H1 (cell line): ENCODE measurements around the gene HDGFL3. TPM values are rescaled to one million over a fixed set of nuclear protein-coding genes. Genes with fewer than 3 reads are reported as not detected.

ENCODE experiments used
- CTCF ChIA-PET: fragments of 300-600 bp; sonication (Branson Sonifier 250); formaldehyde crosslinking; loops from one replicate; lab custom pipeline; 2021; ENCODE audit not compliant: partially characterized antibody; lab: Charles Lee
- POLR2A ChIA-PET: fragments of 300-600 bp; sonication (Branson Sonifier 250); formaldehyde crosslinking; loops from one replicate; lab custom pipeline; 2021; ENCODE audit warnings: inconsistent platforms; ENCODE audit not compliant: partially characterized antibody; lab: Charles Lee
- DNase-seq, 2 experiments: peaks; one replicate each; pipeline versions ENCODE4 v3.0.0 to v3.0.0-alpha.2; 2010 to 2022; ENCODE audit warnings: low spot score in 2 of 2, low read depth in 1 of 2, mixed read lengths in 1 of 2
- FAIRE-seq: peaks from 2 replicates; lab custom pipeline; 2011; peaks lifted over from hg19 to GRCh38; lab: Jason Lieb, UNC
- H2AFZ ChIP-seq: 2 replicates; pipeline ENCODE4 v1.8.1; 2012; ENCODE audit warnings: low read length, inconsistent platforms
- H2AK5ac ChIP-seq: 2 replicates; pipeline ENCODE4 v1.6.1; 2013; ENCODE audit warnings: low read depth, low read length
- H2BK120ac ChIP-seq: replicated peaks from 2 replicates; pipeline ENCODE3; 2013; ENCODE audit warnings: low read depth, low read length, inconsistent platforms
- H2BK12ac ChIP-seq: 2 replicates; pipeline ENCODE4 v1.6.1; 2013; ENCODE audit warnings: low read depth, low read length
- H2BK15ac ChIP-seq: 2 replicates; pipeline ENCODE4 v1.6.1; 2013; ENCODE audit warnings: low read length
- H2BK20ac ChIP-seq: 2 replicates; pipeline ENCODE4 v1.6.1; 2013; ENCODE audit warnings: low read length
- H2BK5ac ChIP-seq: 2 replicates; pipeline ENCODE4 v1.6.1; 2013; ENCODE audit warnings: low read depth, low read length
- H3K14ac ChIP-seq: 2 replicates; pipeline ENCODE4 v1.6.1; 2013; ENCODE audit warnings: inconsistent platforms; ENCODE audit not compliant: insufficient read length
- H3K18ac ChIP-seq: 2 replicates; pipeline ENCODE4 v1.6.1; 2013; ENCODE audit warnings: low read length; ENCODE audit errors: extremely low read depth
- H3K23ac ChIP-seq: 2 replicates; pipeline ENCODE4 v1.6.1; 2013; ENCODE audit warnings: inconsistent platforms; ENCODE audit not compliant: insufficient read length
- H3K23me2 ChIP-seq: 2 replicates; pipeline ENCODE4 v1.6.1; 2013; ENCODE audit warnings: low read depth, low read length
- H3K27ac ChIP-seq: 2 replicates; pipeline ENCODE4 v1.6.1; 2011; ENCODE audit warnings: low read depth, low read length, inconsistent platforms
- H3K27me3 ChIP-seq, 4 experiments: replicated peaks in 1 of 4; 1 replicate in 1 of 4; 2 replicates in 3 of 4; pipeline versions ENCODE4 v1.6.1 to v1.8.1; 2011 to 2013; ENCODE audit warnings: low read length in 3 of 4, mild to moderate bottlenecking in 3 of 4, inconsistent platforms in 2 of 4, mixed read lengths in 2 of 4, moderate library complexity in 1 of 4; ENCODE audit not compliant: control insufficient read depth in 3 of 4, insufficient read depth in 3 of 4; ENCODE audit errors: extremely low read depth in 1 of 4
- H3K36me3 ChIP-seq, 4 experiments: 2 replicates each; pipeline versions ENCODE4 v1.6.1 to v1.8.1; 2011 to 2013; ENCODE audit warnings: mild to moderate bottlenecking in 4 of 4, low read length in 3 of 4, moderate library complexity in 2 of 4, control low read depth in 1 of 4, inconsistent platforms in 1 of 4; ENCODE audit not compliant: insufficient read depth in 4 of 4, control insufficient read depth in 2 of 4
- H3K4ac ChIP-seq: replicated peaks from 2 replicates; pipeline ENCODE3; 2013; ENCODE audit warnings: low read length, low read depth, mixed read lengths, inconsistent platforms; ENCODE audit not compliant: insufficient read length
- H3K4me1 ChIP-seq, 4 experiments: replicated peaks in 1 of 4; 1 replicate in 1 of 4; 2 replicates in 3 of 4; pipeline versions ENCODE4 v1.6.1 to v1.8.1; 2011 to 2013; ENCODE audit warnings: low read length in 3 of 4, inconsistent platforms in 2 of 4, mixed read lengths in 1 of 4; ENCODE audit not compliant: insufficient read depth in 4 of 4, control insufficient read depth in 3 of 4
- H3K4me2 ChIP-seq, 2 experiments: 2 replicates each; pipeline versions ENCODE4 v1.6.1 to v1.8.1; 2011 to 2013; ENCODE audit warnings: low read depth in 2 of 2, low read length in 2 of 2, control low read depth in 1 of 2, inconsistent platforms in 1 of 2, mild to moderate bottlenecking in 1 of 2; ENCODE audit not compliant: insufficient read depth in 1 of 2
- H3K4me3 ChIP-seq, 4 experiments: fragments of 200-600, 300-600 bp in 1 of 4; sonication (generic), shearing (Covaris generic), sonication (Bioruptor Twin) in 1 of 4; 2 replicates each; pipeline versions ENCODE4 v1.5.1 to v1.8.1; 2011 to 2016; ENCODE audit warnings: low read length in 4 of 4, low read depth in 3 of 4, control low read depth in 2 of 4, inconsistent platforms in 2 of 4, mild to moderate bottlenecking in 2 of 4, mixed read lengths in 1 of 4, moderate library complexity in 1 of 4; ENCODE audit not compliant: insufficient read depth in 2 of 4; ENCODE audit errors: extremely low read depth in 1 of 4
- H3K56ac ChIP-seq: replicated peaks from 2 replicates; pipeline ENCODE3; 2013; ENCODE audit warnings: low read depth, mild to moderate bottlenecking, mixed read lengths, low read length, inconsistent platforms; ENCODE audit not compliant: insufficient read length
- H3K79me1 ChIP-seq: 2 replicates; pipeline ENCODE4 v1.6.1; 2013; ENCODE audit warnings: low read depth, low read length, control low read depth
- H3K79me2 ChIP-seq, 2 experiments: 2 replicates each; pipeline versions ENCODE4 v1.6.1 to v1.8.1; 2012 to 2013; ENCODE audit warnings: low read length in 2 of 2, mild to moderate bottlenecking in 2 of 2, inconsistent platforms in 1 of 2; ENCODE audit not compliant: insufficient read depth in 2 of 2, control insufficient read depth in 1 of 2
- H3K9ac ChIP-seq, 4 experiments: replicated peaks in 1 of 4; 1 replicate in 1 of 4; 2 replicates in 3 of 4; pipeline versions ENCODE4 v1.6.1 to v1.8.1; 2011 to 2013; ENCODE audit warnings: low read depth in 3 of 4, low read length in 3 of 4, control low read depth in 2 of 4, mild to moderate bottlenecking in 2 of 4, moderate library complexity in 2 of 4, inconsistent platforms in 1 of 4; ENCODE audit errors: extremely low read depth in 1 of 4
- H3K9me3 ChIP-seq, 2 experiments: 2 replicates each; pipeline versions ENCODE4 v1.6.1 to v1.8.1; 2012 to 2013; ENCODE audit warnings: mild to moderate bottlenecking in 2 of 2, moderate library complexity in 2 of 2, control low read depth in 1 of 2, inconsistent platforms in 1 of 2, low read depth in 1 of 2, low read length in 1 of 2, mixed read lengths in 1 of 2; ENCODE audit not compliant: insufficient read depth in 2 of 2
- H4K20me1 ChIP-seq, 2 experiments: replicated peaks in 1 of 2; 2 replicates each; pipeline versions ENCODE3 to v1.8.1; 2011 to 2013; ENCODE audit warnings: inconsistent platforms in 2 of 2, low read length in 2 of 2, mild to moderate bottlenecking in 1 of 2; ENCODE audit not compliant: insufficient read depth in 2 of 2, control insufficient read depth in 1 of 2
- H4K5ac ChIP-seq: 2 replicates; pipeline ENCODE4 v1.6.1; 2013; ENCODE audit warnings: low read length, low read depth, mixed read lengths, inconsistent platforms; ENCODE audit not compliant: insufficient read length
- H4K8ac ChIP-seq: 2 replicates; pipeline ENCODE4 v1.8.0; 2013; ENCODE audit warnings: mild to moderate bottlenecking, moderate library complexity, low read length, inconsistent platforms; ENCODE audit not compliant: insufficient read depth; ENCODE audit errors: extremely low read depth
- H4K91ac ChIP-seq: replicated peaks from 2 replicates; pipeline ENCODE3; 2013; ENCODE audit warnings: low read length, mixed read lengths, inconsistent platforms; ENCODE audit not compliant: insufficient read length
- ATF3 ChIP-seq: IDR thresholded peaks from 2 replicates; pipeline ENCODE4 v1.6.1; 2011; ENCODE audit warnings: low read depth, mild to moderate bottlenecking, low read length; ENCODE audit not compliant: insufficient read depth
- E2F6 ChIP-seq: IDR thresholded peaks from 2 replicates; pipeline ENCODE4 v1.6.1; 2012; ENCODE audit warnings: inconsistent platforms
- EZH2 ChIP-seq: fragments of 200-600 bp; sonication (generic); IDR thresholded peaks from 2 replicates; pipeline ENCODE4 v1.7.1; 2012; ENCODE audit warnings: low read depth, mild to moderate bottlenecking, moderate library complexity, low read length, inconsistent platforms; ENCODE audit not compliant: severe bottlenecking
- FOSL1 ChIP-seq: IDR thresholded peaks from 2 replicates; pipeline ENCODE4 v1.6.1; 2011; ENCODE audit warnings: mild to moderate bottlenecking, low read depth, low read length, moderate library complexity; ENCODE audit not compliant: insufficient read depth
- KDM4A ChIP-seq: IDR thresholded peaks from one replicate; pipeline ENCODE4 v1.7.1; 2012; ENCODE audit warnings: low read depth, mild to moderate bottlenecking, moderate library complexity, low read length, inconsistent platforms; ENCODE audit not compliant: severe bottlenecking
- SIX5 ChIP-seq: IDR thresholded peaks from 2 replicates; pipeline ENCODE4 v1.6.1; 2011; ENCODE audit warnings: mild to moderate bottlenecking, low read depth, low read length
- TBP ChIP-seq: IDR thresholded peaks from 2 replicates; pipeline ENCODE4 v1.6.1; 2011; ENCODE audit warnings: low read depth, low read length, improper control_type of control experiment
- WGBS, 2 experiments: shearing (Covaris generic) in 1 of 2; methylation state at CpG; one replicate each; pipeline versions ENCODE4 v1.1.6 to v1.1.7; 2013 to 2015; ENCODE audit warnings: low lambda C conversion rate in 2 of 2, mixed read lengths in 2 of 2, inconsistent platforms in 1 of 2, low coverage in 1 of 2, missing lambda C conversion rate in 1 of 2; ENCODE audit not compliant: insufficient replicate concordance in 2 of 2, insufficient coverage in 1 of 2, insufficient read length in 1 of 2; ENCODE audit errors: extremely low coverage in 1 of 2, missing lambda C conversion rate in 1 of 2; 5-methylcytosine and 5-hydroxymethylcytosine counted together
- polyA plus RNA-seq, 7 experiments: library from polyadenylated mRNA; depleted of rRNA in 3 of 7; stranded (reverse) in 5 of 7; unstranded in 2 of 7; fragments of >200 nt in 5 of 7; fragments of 200-250 nt in 2 of 7; gene quantifications; 1 replicate in 5 of 7; 2 replicates in 1 of 7; 4 replicates in 1 of 7; pipeline versions ENCODE4 v1.2.1 to v1.2.3, GENCODE V29; 2011 to 2013; ENCODE audit warnings: missing spikeins in 2 of 7, mixed read lengths in 2 of 7
- total RNA-seq: library from RNA; stranded (reverse); fragmentation: NEBNext Ultra II Directional; extraction: Animal tissue kit (Norgen Biotek cat#: 25700); gene quantifications from 2 replicates; pipeline ENCODE4 v1.2.1, GENCODE V29; 2021

The HDGFL3 gene
- total and polyA plus RNA-seq, 2 of the 8 experiments (the other 6 are each of a cell fraction or from before 2014, with no cell fraction given): 14.1 to 149 TPM

GRCh38 chr15:83081256-83082014 is 126.2 kb downstream of the HDGFL3 start:
- Histone ChIP-seq H3K4me3 (no peak overlapping the region), H3K9me3 (no peaks in the 10 kb centered on the region), H2BK12ac (no peak overlapping the region), H2AK5ac (no peak overlapping the region), H3K27ac (no peak overlapping the region), H2BK5ac (no peak overlapping the region), H4K8ac (no peak overlapping the region), H2BK120ac (no peak overlapping the region), H3K4me1 (no peaks in the 10 kb centered on the region), H3K4me2 (no peak overlapping the region), H3K14ac (no peak overlapping the region), H3K36me3 (no peaks in the 10 kb centered on the region), H3K4ac (no peak overlapping the region), H3K56ac (no peak overlapping the region), H3K79me1 (no peaks in the 10 kb centered on the region), H3K18ac (no peak overlapping the region), H3K23me2 (no peaks in the 10 kb centered on the region), H2BK20ac (no peak overlapping the region), H3K23ac (no peak overlapping the region), H2AFZ (no peak overlapping the region), H4K5ac (no peak overlapping the region), H4K20me1 (no peaks in the 10 kb centered on the region), H3K9ac (no peak overlapping the region), H3K27me3 (no peaks in the 10 kb centered on the region), H3K79me2 (no peaks in the 10 kb centered on the region), H2BK15ac (no peak overlapping the region), H4K91ac (no peak overlapping the region)
- 94% methylated on average over 5 of the region's 5 CpGs; no CpG with 5 or more reads in 1 of the 2 experiments for WGBS, 2 experiments
- FAIRE-seq: no peak
- ChIA-PET POLR2A (no interaction called here), CTCF (interaction anchor here (0.8 to 2.3 kb wide), 2 partner anchors 9 to 11 kb away, joined by 4 read pairs; no protein-coding TSS in a partner anchor)
- DNase-seq: no peak
- TF ChIP-seq TBP (no peak), SIX5 (no peak), E2F6 (no peak), EZH2 (no peak), FOSL1 (no peak), ATF3 (no peak), KDM4A (no peak)
